Activated T-cell treated with anti-CD3 and anti-CD28 coated beads, Interleukin-2, amount 50 U/mL, for 24 hours (primary cell): Measurements from ENCODE around the gene NHS.

Experiments used
- DNase-seq: peaks from one replicate; pipeline ENCODE4 v3.0.0-alpha.2; 2020
- H3K27ac Mint-ChIP-seq: 2 replicates; pipeline ENCODE4 v1.8.0; 2020; ENCODE audit warnings: mild to moderate bottlenecking, mixed read lengths
- H3K27me3 Mint-ChIP-seq: 2 replicates; pipeline ENCODE4 v1.8.0; 2020; ENCODE audit warnings: mixed read lengths
- H3K36me3 Mint-ChIP-seq: 2 replicates; pipeline ENCODE4 v1.8.0; 2020; ENCODE audit warnings: low read depth, mixed read lengths
- H3K4me1 Mint-ChIP-seq: 2 replicates; pipeline ENCODE4 v1.8.0; 2020; ENCODE audit warnings: low read depth, mixed read lengths
- H3K4me3 Mint-ChIP-seq: 2 replicates; pipeline ENCODE4 v1.8.0; 2020; ENCODE audit warnings: mild to moderate bottlenecking, moderate library complexity, mixed read lengths
- H3K9me3 Mint-ChIP-seq: 2 replicates; pipeline ENCODE4 v1.8.0; 2020; ENCODE audit warnings: mixed read lengths

NHS gene

GRCh38 chrX:17579026-17579425 lies 204.0 kb downstream of the NHS start:
- H3K27me3 Mint-ChIP-seq, result peaks cover 74% of the 10 kb centered on the region
- no peak overlapping the region for H3K4me3 Mint-ChIP-seq
- H3K4me1 Mint-ChIP-seq, result no peaks in the 10 kb centered on the region
- DNase-seq, result no peak
- H3K36me3 Mint-ChIP-seq, result no peaks in the 10 kb centered on the region
- no peaks in the 10 kb centered on the region for H3K9me3 Mint-ChIP-seq
- no peak overlapping the region for H3K27ac Mint-ChIP-seq

DNA sequence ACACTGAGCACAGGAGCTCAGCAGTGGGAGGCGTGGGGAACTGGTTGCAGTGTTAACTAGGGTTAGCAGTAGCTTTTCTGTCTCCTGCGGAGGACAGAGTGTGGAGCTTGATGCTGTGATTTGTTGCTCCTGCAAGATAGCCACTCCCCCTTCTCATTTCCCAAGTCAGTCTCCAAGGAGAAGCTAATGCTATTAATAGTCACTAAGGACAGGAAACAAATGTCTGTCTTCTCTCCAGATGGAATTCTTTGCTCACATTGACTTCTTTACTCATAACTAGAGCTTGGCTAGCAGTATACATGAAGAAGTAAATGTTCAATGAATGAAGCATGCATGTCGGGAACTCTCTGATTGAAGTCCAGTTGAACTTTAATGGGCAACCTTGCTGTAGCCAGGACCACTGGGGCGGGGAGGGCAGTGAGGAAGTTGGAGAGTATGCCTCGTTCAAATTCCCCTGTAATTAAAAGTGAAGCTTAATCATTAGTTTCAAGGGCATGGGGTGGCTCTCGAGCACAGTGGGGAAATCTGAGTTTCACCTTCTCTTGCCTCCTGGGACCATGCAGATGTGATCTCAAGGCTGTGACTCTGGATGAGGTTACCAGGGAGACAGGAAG lies 205.6 kb downstream of the NHS start:
- no peak overlapping the region for H3K27ac Mint-ChIP-seq
- H3K9me3 Mint-ChIP-seq, result no peaks in the 10 kb centered on the region
- DNase-seq, result no peak
- H3K36me3 Mint-ChIP-seq, result no peaks in the 10 kb centered on the region
- no peak overlapping the region for H3K4me3 Mint-ChIP-seq
- H3K27me3 Mint-ChIP-seq, result peaks cover 67% of the 10 kb centered on the region
- no peaks in the 10 kb centered on the region for H3K4me1 Mint-ChIP-seq

GRCh38 chrX:17581641-17582040 lies 206.6 kb downstream of the NHS start:
- no peak for DNase-seq
- no peaks in the 10 kb centered on the region for H3K36me3 Mint-ChIP-seq
- H3K27me3 Mint-ChIP-seq, result peaks cover 60% of the 10 kb centered on the region
- no peak overlapping the region for H3K4me3 Mint-ChIP-seq
- no peak overlapping the region for H3K27ac Mint-ChIP-seq
- H3K4me1 Mint-ChIP-seq, result no peaks in the 10 kb centered on the region
- H3K9me3 Mint-ChIP-seq, result no peaks in the 10 kb centered on the region

DNA sequence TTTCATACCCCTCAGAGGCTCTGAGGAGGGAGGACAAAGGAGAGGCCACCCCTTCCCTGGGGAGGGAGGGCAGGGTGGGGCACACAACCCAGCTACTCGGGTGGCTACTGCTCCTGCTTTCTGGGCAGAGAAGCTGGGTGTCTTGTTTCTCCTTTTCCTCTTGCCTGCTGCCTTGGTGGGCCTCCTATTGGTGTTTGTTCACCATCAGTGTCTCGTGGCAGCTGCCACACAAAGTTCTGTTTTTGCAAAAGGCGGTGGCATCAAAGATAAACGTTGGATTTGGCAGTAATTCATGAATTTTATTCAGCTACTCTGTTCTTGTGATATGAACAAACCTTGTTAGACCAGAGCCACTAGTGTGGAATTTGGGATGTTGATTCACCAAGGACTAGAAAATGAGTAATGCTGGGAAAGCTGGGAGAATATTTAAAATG lies 209.3 kb downstream of the NHS start:
- H3K36me3 Mint-ChIP-seq, result no peaks in the 10 kb centered on the region
- no peaks in the 10 kb centered on the region for H3K9me3 Mint-ChIP-seq
- peaks cover 59% of the 10 kb centered on the region for H3K27me3 Mint-ChIP-seq
- DNase-seq, result no peak
- no peak overlapping the region for H3K27ac Mint-ChIP-seq
- H3K4me1 Mint-ChIP-seq, result peaks cover 9% of the 10 kb centered on the region
- H3K4me3 Mint-ChIP-seq, result no peak overlapping the region

DNA sequence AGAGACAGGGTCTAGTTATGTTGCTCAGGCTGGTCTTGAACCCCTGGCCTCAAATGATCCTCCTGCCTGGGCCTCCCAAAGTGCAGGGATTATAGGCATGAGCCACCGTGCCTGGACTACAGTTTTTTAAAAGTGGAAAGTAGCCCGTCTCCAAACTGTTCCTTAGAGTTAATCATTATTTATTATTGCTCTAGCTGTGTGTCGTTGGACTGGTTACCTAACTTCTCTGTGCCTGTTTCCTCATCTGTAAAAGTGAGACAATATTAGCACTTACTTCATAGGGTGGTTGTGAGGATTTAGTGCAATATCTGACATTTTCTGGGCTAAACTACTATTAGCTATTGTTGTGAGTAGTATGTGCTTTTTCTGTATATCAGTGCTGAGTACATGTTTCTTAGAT lies 210.0 kb downstream of the NHS start:
- H3K27me3 Mint-ChIP-seq, result peaks cover 58% of the 10 kb centered on the region
- H3K27ac Mint-ChIP-seq, result no peak overlapping the region
- no peak overlapping the region for H3K4me3 Mint-ChIP-seq
- no peak for DNase-seq
- H3K4me1 Mint-ChIP-seq, result peaks cover 9% of the 10 kb centered on the region
- no peaks in the 10 kb centered on the region for H3K9me3 Mint-ChIP-seq
- no peaks in the 10 kb centered on the region for H3K36me3 Mint-ChIP-seq

- Mint-ChIP-seq H3K9me3 (no peaks in the 10 kb centered on the region), H3K4me3 (no peak overlapping the region), H3K4me1 (peaks cover 21% of the 10 kb centered on the region), H3K36me3 (no peaks in the 10 kb centered on the region), H3K27me3 (peaks cover 51% of the 10 kb centered on the region), H3K27ac (no peak overlapping the region)
- no peak for DNase-seq
These were observed 212.4 kb downstream of the NHS start for GRCh38 chrX:17587366-17587765.

DNA sequence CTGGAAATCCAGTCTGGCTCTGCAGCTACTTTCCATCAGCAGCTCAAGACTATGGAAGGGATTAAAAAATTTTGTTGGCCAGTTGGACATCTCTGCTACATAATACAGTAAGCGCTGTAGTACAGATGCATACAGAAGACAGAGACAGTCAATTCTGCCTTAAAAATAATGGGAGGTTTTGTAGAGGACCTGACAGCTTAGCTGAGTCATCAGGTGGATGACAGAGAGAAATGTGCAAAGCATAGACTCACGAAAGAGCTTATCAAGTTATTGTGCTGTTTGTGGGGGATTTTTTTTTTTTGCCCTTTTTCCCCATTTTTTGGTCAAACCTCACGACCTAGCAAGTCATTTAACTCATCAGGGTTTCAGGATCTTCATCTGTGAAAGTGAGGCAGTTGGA lies 213.3 kb downstream of the NHS start:
- no peak overlapping the region for H3K4me3 Mint-ChIP-seq
- no peaks in the 10 kb centered on the region for H3K36me3 Mint-ChIP-seq
- no peaks in the 10 kb centered on the region for H3K9me3 Mint-ChIP-seq
- H3K4me1 Mint-ChIP-seq, result peaks cover 21% of the 10 kb centered on the region
- peaks cover 51% of the 10 kb centered on the region for H3K27me3 Mint-ChIP-seq
- no peak overlapping the region for H3K27ac Mint-ChIP-seq
- no peak for DNase-seq

DNA sequence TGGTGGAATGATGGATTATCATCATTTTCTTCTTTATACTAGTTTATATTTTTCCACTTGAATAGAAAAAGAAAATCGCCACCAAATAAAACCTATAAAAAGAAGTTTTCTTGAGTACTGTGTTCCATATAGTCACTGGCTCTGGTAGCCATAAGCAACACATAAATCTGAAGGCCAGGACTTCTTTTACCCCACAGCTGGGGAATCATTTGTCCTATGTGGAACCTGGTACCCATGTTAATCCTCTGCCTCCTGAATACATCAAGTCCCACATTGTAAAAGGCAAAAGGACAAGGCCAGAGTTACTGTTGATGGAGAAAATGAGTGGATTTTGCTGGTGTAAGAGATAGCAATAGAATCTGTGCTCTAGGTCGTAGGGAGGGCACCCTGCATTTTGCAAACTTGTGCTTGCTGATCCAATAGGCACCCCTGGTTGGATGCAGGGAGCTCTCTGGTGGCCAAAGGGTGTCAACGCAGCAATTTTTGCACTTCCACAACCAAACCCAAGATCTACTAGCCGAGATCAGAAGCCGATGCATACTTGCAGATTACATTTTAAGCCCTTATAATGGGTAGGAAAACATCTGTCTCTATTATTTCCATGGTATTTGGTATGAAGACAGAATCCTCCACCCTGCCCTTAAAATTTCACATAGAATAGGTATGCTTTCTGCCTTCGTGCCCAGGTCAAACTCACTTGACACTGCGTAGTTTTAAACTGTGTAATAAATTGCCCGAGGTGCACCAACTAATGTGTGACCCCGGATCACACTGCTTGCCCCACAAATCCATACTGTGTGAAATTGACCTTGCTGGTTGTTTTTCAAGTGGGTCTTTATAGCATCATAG lies 216.1 kb downstream of the NHS start:
- Mint-ChIP-seq H3K27me3 (peaks cover 55% of the 10 kb centered on the region), H3K27ac (no peak overlapping the region), H3K4me3 (no peak overlapping the region), H3K36me3 (no peaks in the 10 kb centered on the region), H3K9me3 (no peaks in the 10 kb centered on the region), H3K4me1 (peaks cover 21% of the 10 kb centered on the region)
- DNase-seq, result peak; percentile 35

DNA sequence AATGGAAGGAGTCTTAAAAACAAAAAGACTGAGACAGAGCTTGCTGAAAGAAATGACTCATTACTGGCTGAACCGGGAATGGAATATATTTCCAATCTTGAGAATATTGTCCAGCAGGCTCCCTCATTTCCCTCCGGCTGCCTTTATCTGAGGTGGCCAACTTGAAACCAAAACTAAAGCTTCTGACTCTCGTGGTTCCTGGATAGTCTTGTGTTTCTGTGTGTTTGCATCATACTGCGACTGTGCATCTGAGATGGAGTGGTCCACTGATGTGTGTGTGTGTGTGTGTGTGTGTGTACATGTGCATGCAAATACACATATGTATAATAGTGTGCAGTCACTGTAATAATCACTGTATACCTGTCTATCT lies 216.7 kb downstream of the NHS start:
- no peak for DNase-seq

GRCh38 chrX:17592117-17592516 lies 217.1 kb downstream of the NHS start:
- Mint-ChIP-seq H3K36me3 (no peaks in the 10 kb centered on the region), H3K4me1 (peaks cover 21% of the 10 kb centered on the region), H3K27me3 (peaks cover 57% of the 10 kb centered on the region), H3K9me3 (no peaks in the 10 kb centered on the region), H3K4me3 (no peak overlapping the region), H3K27ac (peak overlapping the region; percentile 15)
- no peak for DNase-seq

More for the DNA sequence above, 216.7 kb downstream of the NHS start:
- H3K27me3 Mint-ChIP-seq, result peaks cover 57% of the 10 kb centered on the region
- peaks cover 21% of the 10 kb centered on the region for H3K4me1 Mint-ChIP-seq
- no peaks in the 10 kb centered on the region for H3K9me3 Mint-ChIP-seq
- no peak overlapping the region for H3K4me3 Mint-ChIP-seq
- H3K27ac Mint-ChIP-seq, result peak overlapping the region; percentile 15
- no peaks in the 10 kb centered on the region for H3K36me3 Mint-ChIP-seq

- Mint-ChIP-seq H3K4me3 (no peak overlapping the region), H3K4me1 (peaks cover 12% of the 10 kb centered on the region), H3K27ac (no peak overlapping the region), H3K9me3 (no peaks in the 10 kb centered on the region), H3K27me3 (peaks cover 60% of the 10 kb centered on the region), H3K36me3 (no peaks in the 10 kb centered on the region)
- no peak for DNase-seq
These were observed 219.7 kb downstream of the NHS start for GRCh38 chrX:17594693-17595092.

- DNase-seq, result no peak
- H3K27ac Mint-ChIP-seq, result no peak overlapping the region
- H3K9me3 Mint-ChIP-seq, result no peaks in the 10 kb centered on the region
- no peak overlapping the region for H3K4me3 Mint-ChIP-seq
- no peaks in the 10 kb centered on the region for H3K36me3 Mint-ChIP-seq
- peaks cover 62% of the 10 kb centered on the region for H3K27me3 Mint-ChIP-seq
- H3K4me1 Mint-ChIP-seq, result peaks cover 12% of the 10 kb centered on the region
These were observed 220.5 kb downstream of the NHS start for GRCh38 chrX:17595456-17596035.

DNA sequence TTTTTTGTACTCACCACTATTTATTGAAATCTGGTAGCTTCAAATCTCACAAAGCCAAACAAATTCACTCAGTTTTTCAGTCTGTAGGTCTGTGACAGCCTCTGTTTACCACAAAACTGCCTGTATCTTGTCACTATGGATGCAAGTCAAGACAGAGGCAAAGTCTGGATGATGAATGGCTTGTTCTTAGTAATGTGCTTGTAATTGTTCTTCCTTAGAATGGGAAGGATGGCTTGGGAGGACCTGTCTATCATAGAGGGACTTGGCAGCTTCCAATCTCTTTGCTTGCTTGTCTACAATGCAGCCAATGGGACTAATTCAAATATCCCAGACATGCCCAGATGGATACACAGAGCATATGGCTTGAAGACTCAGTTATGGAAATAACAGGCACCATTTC lies 221.1 kb downstream of the NHS start:
- H3K4me1 Mint-ChIP-seq, result peaks cover 11% of the 10 kb centered on the region
- DNase-seq, result no peak
- H3K36me3 Mint-ChIP-seq, result no peaks in the 10 kb centered on the region
- no peak overlapping the region for H3K4me3 Mint-ChIP-seq
- no peaks in the 10 kb centered on the region for H3K9me3 Mint-ChIP-seq
- H3K27me3 Mint-ChIP-seq, result peaks cover 64% of the 10 kb centered on the region
- H3K27ac Mint-ChIP-seq, result no peak overlapping the region

DNA sequence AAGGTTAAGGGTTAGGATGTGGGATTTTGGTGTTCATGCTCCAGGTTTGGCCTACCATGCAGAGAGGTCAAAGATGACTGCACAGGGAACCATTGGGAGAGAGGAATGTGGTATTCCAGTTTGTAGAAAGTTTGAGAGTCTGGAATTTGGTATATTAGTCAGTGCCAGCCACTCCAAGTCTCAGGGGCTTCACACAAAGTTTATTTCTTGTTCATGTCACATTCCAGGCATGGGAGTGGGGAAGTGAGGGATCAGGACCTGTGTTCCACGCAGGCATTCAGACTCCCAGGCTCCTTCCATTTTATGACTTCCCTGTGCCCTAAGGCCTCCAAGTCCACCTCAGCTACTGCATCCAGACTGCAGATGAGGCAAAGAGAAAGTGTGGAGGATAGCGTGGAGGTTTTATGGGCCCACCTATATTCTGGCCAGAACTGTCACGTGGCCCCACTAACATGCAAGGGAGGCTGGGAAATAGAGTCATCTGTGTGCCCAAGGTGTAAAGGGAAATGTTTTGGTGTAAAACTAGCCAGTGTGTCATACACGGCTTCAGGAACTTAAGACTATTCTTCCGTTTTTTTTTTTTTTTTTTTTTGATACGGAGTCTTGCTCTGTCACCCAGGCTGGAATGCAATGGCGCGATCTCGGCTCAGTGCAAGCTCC lies 221.7 kb downstream of the NHS start:
- H3K4me1 Mint-ChIP-seq, result peaks cover 6% of the 10 kb centered on the region
- H3K4me3 Mint-ChIP-seq, result no peak overlapping the region
- H3K9me3 Mint-ChIP-seq, result no peaks in the 10 kb centered on the region
- no peaks in the 10 kb centered on the region for H3K36me3 Mint-ChIP-seq
- H3K27ac Mint-ChIP-seq, result no peak overlapping the region
- H3K27me3 Mint-ChIP-seq, result peaks cover 63% of the 10 kb centered on the region
- DNase-seq, result no peak

DNA sequence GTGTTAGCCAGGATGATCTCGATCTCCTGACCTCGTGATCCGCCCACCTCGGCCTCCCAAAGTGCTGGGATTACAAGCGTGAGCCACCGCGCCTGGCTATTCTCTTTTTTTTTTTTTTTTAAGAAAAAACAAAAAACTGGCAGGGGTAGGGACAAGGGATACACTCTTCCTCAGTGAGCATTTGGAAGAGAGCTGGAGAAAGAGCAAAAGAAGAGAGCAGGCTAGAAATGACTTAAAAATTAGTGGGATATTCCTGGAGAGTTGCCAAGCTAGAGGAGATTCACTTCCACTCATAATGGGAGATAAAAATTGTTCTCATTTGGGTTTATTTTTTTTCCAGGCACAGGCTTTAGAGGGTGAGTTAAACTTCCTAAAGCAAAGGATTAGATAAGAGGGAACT lies 222.3 kb downstream of the NHS start:
- DNase-seq, result no peak
- H3K36me3 Mint-ChIP-seq, result no peaks in the 10 kb centered on the region
- H3K4me1 Mint-ChIP-seq, result no peaks in the 10 kb centered on the region
- no peak overlapping the region for H3K27ac Mint-ChIP-seq
- peaks cover 57% of the 10 kb centered on the region for H3K27me3 Mint-ChIP-seq
- H3K4me3 Mint-ChIP-seq, result no peak overlapping the region
- H3K9me3 Mint-ChIP-seq, result no peaks in the 10 kb centered on the region
